ENCODE measurements around the gene ORAI2.

- TF ChIP-seq, protein P1, sequence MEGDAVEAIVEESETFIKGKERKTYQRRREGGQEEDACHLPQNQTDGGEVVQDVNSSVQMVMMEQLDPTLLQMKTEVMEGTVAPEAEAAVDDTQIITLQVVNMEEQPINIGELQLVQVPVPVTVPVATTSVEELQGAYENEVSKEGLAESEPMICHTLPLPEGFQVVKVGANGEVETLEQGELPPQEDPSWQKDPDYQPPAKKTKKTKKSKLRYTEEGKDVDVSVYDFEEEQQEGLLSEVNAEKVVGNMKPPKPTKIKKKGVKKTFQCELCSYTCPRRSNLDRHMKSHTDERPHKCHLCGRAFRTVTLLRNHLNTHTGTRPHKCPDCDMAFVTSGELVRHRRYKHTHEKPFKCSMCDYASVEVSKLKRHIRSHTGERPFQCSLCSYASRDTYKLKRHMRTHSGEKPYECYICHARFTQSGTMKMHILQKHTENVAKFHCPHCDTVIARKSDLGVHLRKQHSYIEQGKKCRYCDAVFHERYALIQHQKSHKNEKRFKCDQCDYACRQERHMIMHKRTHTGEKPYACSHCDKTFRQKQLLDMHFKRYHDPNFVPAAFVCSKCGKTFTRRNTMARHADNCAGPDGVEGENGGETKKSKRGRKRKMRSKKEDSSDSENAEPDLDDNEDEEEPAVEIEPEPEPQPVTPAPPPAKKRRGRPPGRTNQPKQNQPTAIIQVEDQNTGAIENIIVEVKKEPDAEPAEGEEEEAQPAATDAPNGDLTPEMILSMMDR (conservative IDR thresholded peaks at IDR 0.05 in 1 of 2, IDR thresholded peaks at IDR 0.05 in 1 of 2; ENCODE audit: low read depth in 1 of 2, low read length in 2 of 2), result no peak
- TF ChIP-seq EZH2 (IDR thresholded peaks at IDR 0.05; ENCODE audit: low read length, missing control alignments), result no peak
These were observed 4.1 kb upstream of the ORAI2 start for GRCh38 chr7:102429141-102429899.
